BE2C (cell line): Measurements from ENCODE around the gene IFT20.

Source experiments
- DNase-seq: peaks from one replicate; pipeline ENCODE4 v3.0.0-alpha.2; 2020
- H3K27me3 ChIP-seq: fragments of 250-450 bp; sonication (Bioruptor Pico); 2 replicates; pipeline ENCODE4 v1.5.1; 2020; ENCODE audit warnings: mild to moderate bottlenecking
- H3K36me3 ChIP-seq: fragments of 250-450 bp; sonication (Bioruptor Pico); 2 replicates; pipeline ENCODE4 v1.5.1; 2020; ENCODE audit warnings: mild to moderate bottlenecking
- H3K4me1 ChIP-seq: fragments of 250-450 bp; sonication (Bioruptor Pico); 2 replicates; pipeline ENCODE4 v1.5.1; 2020
- H3K4me3 ChIP-seq: 2 replicates; pipeline ENCODE4 v1.5.1; 2011; ENCODE audit warnings: low read depth, low read length
- H3K9me3 ChIP-seq: fragments of 250-450 bp; sonication (Bioruptor Pico); 2 replicates; pipeline ENCODE4 v1.5.1; 2020
- CTCF ChIP-seq: IDR thresholded peaks from 2 replicates; pipeline ENCODE4 v1.5.1; 2012; ENCODE audit warnings: mild to moderate bottlenecking, low read depth, low read length

IFT20 gene

GRCh38 chr17:28320215-28321061 lies 14.8 kb downstream of the IFT20 start:
- Histone ChIP-seq H3K4me1 (no peaks in the 10 kb centered on the region; the same call in 1 of the 2 replicates), H3K4me3 (peak overlapping the region; percentile 87), H3K36me3 (peaks cover 4% of the 10 kb centered on the region)

GRCh38 chr17:28319598-28319935 lies 15.7 kb downstream of the IFT20 start:
- Histone ChIP-seq H3K36me3 (peaks cover 4% of the 10 kb centered on the region), H3K4me3 (peak overlapping the region; percentile 87), H3K9me3 (no peaks in the 10 kb centered on the region), H3K4me1 (no peaks in the 10 kb centered on the region; the same call in 1 of the 2 replicates), H3K27me3 (no peaks in the 10 kb centered on the region)
- no peak for TF ChIP-seq CTCF
- no peak for DNase-seq

More at GRCh38 chr17:28320215-28321061, 14.8 kb downstream of the IFT20 start:
- TF ChIP-seq CTCF = no peak
- DNase-seq = no peak
- no peaks in the 10 kb centered on the region for H3K27me3 ChIP-seq
- H3K9me3 ChIP-seq = no peaks in the 10 kb centered on the region

- no peaks in the 10 kb centered on the region; the same call in 1 of the 2 replicates for H3K4me1 ChIP-seq
- peak within 1 kb of the TSS; percentile 87 for H3K4me3 ChIP-seq
- H3K36me3 ChIP-seq = peaks cover 4% of the 10 kb centered on the region
- no peak for TF ChIP-seq CTCF
- no peaks in the 10 kb centered on the region for H3K27me3 ChIP-seq
- peak; percentile 94 for DNase-seq
- H3K9me3 ChIP-seq = no peaks in the 10 kb centered on the region
Observed at GRCh38 chr17:28318759-28319597, 16.3 kb downstream of the IFT20 start, which contains the start of gene TMEM97. Gene TMEM97, plus strand, starts transcription at chr17:28319200. Its CDS starts 40 bp downstream, at chr17:28319240.

- Histone ChIP-seq H3K36me3 (peaks cover 4% of the 10 kb centered on the region), H3K9me3 (no peaks in the 10 kb centered on the region), H3K4me1 (no peaks in the 10 kb centered on the region; the same call in 1 of the 2 replicates), H3K27me3 (no peaks in the 10 kb centered on the region), H3K4me3 (peak overlapping the region; percentile 61)
- TF ChIP-seq CTCF = no peak
- peak; percentile 16 for DNase-seq
Observed at GRCh38 chr17:28317966-28318758, 17.1 kb downstream of the IFT20 start.

- peak overlapping the region; percentile 61 for H3K4me3 ChIP-seq
- H3K9me3 ChIP-seq = no peaks in the 10 kb centered on the region
- TF ChIP-seq CTCF = no peak
- DNase-seq = no peak
- no peaks in the 10 kb centered on the region; the same call in 1 of the 2 replicates for H3K4me1 ChIP-seq
- H3K36me3 ChIP-seq = peaks cover 4% of the 10 kb centered on the region
- H3K27me3 ChIP-seq = no peaks in the 10 kb centered on the region
Observed at GRCh38 chr17:28317099-28317965, 17.9 kb downstream of the IFT20 start.
